NCI-H2171 treated with DMSO at 0.1 percent for 48 hours (cell line): ENCODE data around the gene FGR.

Experiments used
- DNase-seq: peaks from one replicate; lab custom pipeline; 2025; lab: John Stamatoyannopoulos, UW

The FGR gene

DNA sequence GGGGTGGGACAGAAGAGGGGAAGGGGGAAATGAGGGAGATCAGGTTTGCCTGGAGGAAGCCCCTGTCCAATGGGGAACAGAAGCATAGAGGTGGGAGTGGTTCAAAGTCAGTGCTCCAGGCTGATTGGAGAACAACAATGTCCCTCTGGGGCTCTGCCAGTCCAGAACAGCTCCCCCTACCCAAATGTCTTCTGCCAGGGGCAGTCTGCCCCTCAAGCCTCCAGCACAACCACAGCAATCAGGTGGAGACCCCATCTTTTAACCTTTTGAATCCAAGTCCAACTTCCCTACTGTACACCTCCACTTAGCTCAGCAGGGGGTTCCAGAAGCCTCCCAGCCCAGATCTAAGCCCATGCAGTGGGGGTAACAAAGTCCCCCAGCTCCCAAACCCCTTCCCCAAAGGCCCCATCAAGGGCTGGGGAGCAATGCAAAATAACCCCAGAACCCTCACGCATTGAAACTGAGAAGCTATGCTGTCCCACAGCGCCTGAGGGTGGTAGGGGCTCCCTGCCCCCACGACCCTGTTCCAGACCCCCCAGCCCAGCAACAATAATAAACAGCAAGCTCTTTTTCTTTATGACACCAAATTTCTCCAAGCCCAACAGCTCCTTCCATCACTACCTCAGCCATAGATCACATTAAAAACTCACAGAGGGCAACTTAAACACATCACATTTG, 34.3 kb downstream of the FGR start:
- DNase-seq: peak; percentile 93

DNA sequence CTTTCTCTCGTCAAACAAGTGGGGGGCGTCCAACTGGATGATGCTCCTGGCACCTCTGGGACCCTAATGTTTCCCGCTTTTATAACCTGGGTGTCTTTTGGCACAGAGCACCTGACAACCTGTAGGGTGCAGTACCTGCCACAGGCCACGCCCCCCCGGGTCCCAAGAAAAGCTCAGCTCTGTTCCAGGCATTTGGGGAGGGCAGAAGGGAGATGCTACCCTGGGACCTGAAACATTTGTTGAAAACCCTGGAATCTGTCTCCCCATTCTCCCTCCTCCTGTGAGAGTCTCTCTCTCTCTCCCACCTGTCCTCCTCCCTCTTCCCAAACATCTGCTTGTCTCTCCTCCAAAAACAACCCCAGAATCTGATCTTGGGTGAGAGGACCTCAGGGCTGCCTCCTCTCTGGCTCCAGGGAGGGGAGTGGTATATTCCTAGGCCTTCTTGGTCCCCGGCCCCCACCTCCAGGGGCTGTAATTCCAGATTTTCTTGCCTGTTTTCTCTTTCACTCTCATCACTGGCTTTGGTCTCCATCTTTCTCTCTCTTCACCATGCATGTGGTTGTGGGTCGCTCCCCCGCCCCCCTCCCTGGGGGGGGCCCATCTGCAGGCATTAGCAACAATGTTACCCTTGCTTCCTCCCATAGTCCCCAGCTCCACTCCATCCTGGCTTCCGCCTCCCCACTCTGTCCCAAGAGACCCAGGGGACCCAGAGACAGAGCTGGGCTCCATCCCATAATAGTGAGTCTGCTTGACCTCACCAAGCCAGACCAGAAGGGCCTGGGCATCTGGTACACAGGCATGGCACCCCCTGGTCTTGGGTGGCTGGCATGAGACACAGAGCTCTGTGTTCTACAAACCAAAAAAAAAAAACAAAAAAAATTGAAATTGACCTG, 35.1 kb downstream of the FGR start:
- peak; percentile 97 for DNase-seq

DNA sequence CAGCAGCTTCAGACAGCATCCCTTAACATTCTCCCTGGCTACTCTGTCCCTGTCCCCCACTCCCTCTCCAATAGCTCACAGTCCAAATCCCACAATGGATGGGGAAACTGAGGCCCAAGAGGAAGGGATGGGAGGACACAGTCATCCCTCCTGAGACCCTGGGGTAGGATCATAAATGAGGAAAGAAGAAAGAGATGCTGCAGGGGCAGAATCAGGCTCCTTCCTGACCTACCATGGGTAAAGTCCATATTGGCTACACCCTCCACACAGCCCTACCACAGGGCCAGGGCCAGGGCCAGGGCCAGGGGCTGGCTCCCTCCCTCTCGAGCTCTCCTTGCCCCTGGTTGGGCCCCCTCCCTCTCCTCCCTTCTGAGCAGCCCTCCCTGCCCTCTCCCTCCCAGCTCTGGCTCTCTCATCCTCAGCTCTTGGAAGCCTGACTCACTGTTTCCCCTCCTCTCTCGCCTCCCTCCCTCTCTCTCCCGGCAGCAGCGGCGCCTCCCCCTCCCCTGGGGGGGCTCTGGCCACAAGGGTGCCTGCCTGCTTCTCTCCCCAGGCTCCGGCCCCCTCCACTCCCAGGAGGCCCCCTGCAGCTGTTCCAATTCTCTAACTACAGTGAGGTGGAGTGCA, 36.0 kb downstream of the FGR start:
- peak; percentile 97 for DNase-seq

DNA sequence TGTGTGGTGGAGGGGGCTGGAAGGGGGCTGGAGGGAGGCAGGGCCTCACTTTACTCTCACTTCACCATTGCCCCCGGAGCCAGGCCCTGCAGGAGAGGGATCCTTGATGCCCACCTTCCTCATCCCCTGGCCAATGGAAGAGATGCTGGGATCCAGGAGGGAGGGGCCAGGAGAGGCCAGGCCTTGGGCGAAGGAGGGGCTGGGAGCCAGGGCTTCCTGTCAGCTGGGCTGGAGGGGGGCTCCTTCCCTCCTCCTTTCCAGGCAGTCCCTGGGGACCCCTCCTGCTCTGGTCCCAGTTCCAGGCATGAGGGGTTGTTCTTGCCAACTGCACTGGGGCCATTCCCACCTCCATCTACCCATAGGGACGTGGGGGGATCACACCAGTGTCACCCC, 36.7 kb downstream of the FGR start:
- peak; percentile 66 for DNase-seq

DNA sequence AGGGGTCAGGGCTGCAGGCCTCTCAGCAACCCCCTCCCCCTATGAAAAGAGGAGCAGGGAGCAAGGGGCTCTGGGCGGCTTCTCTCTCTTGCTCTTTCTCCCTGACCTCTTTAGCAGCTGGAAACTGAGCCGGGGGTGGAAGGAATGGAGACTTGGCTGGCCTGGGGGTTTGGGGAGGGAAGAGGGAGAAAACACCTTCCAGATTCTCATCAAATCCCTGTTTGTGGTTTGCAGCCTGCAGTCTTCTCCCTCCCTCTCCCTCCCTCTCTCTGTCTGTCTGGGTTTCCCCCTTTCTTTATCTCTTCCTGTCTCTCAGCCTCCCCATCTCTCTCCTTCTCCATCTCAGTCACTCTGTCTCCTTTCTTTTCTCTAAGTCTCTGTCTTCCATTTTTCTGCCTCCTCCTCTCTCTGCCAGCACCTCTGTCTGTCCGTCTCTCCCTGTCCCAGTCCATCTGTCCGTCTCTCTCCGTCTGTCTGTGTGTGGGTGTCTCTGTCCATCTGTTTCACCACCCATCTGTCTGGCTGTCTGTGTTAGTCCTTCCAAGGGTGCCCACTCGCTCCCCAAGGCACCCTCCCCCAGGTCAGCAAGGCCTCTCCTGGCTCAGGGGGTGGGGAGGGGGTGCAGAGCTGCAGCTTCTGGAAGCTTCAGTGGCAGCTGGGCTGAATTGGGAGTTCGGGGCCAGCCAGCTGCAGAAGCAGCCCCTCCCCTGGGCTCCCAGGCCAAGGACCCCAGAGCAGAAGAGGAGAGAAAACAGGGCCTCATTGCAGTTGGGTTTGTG, 37.3 kb downstream of the FGR start:
- no peak for DNase-seq

DNA sequence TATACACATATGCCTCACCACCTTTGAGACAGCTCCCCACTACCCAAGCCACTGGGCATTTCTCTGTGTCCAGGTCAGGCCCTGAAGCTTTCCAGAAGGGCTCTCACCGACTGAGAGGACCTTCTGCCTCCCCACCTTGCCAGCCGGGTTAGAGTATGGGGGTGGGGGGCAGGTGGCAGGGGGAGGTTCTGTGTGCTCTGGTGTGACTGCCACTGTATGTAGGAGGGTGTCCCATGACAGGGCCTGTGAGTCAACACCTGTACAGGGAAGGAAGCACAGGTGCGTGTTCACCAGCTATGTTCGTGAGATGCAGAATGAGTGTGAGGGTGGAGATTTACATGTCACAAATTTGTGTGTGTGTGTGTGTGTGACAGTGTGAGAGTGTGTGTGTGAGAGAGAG, 38.0 kb downstream of the FGR start:
- no peak for DNase-seq

DNA sequence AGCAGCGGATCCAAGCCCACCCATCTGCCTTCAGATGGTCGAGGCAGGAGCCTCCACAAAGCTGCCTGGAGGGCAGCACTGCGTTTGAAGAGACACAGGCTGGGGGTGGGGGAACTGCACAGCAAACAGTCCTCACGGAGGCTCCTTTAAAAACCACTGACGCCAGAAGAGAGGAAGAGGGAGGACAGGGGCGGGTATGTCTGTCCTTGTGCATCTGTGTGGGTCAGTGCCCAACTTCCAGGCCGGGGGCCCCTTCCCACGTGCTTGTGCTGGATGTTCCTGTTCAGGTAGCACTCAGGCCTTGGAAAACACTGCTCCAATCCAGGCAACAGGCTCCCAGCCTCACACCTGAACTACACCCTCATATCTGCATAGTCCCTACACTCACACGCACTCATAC, 38.7 kb downstream of the FGR start:
- DNase-seq: no peak

DNA sequence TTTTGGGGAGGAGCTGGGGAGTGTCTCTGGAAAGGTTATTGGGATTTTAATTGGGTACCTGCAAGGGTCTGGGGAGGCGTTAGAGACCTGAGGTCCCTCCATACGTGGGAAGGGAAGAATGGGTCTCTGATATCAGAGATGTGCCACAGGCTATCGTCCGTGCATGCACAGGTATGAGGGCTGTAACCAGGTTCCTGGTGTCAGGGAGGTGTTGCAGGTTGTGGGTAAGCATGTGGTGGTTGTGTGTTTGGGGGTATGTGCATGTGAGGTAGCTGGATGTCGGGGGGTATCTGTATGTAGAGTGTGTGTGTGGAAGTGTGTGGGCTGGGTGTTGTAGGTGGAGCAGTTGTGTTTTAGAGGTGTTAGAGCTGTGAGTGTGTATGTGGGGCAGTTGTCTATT, 39.4 kb downstream of the FGR start:
- no peak for DNase-seq

DNA sequence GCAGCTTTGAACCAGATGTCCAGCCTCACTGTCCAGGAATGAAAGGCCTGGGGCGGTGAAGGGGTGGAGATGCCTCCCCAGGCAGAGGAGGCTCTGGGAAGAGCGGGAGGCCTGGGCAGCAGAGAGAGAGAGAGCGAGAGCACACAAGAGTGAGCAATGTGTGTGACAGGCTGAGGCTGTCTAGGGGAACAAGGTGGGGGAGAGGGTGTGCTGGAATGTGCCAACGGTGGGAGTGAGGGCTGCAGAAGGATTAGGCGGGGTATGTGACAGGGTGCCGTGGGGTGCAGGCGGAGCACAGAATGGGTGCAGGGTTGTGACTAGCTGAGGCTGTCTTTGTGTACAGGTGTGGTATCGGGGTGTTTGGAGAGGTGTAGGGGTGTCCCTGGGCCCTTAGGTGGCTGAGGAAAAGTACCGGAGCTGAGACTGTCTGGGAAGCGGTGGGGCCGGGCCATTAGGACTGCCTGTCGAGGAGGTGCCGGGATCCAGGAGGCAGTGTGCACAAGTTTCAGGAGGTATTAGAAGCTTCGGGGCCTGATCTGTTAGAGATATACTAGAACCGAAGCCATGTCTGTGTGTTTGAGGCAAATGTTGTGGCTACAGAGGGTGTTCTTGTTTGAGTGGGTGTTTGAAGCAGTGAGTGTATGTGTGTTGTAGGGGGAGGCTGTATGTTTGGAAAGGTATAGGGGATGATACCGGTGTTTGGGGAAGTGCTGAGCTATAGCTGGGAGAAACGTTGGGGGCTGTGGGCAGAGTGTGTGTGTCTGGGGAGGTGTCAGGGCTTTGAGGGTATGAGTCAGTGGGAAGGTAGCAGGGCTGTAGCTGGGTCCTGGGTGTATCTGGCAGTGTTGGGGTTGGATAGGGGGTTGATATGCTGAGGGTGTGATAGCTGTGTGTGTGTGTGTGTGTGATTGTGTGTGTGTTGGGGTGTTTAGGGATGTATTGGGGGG, 40.1 kb downstream of the FGR start:
- no peak for DNase-seq

DNA sequence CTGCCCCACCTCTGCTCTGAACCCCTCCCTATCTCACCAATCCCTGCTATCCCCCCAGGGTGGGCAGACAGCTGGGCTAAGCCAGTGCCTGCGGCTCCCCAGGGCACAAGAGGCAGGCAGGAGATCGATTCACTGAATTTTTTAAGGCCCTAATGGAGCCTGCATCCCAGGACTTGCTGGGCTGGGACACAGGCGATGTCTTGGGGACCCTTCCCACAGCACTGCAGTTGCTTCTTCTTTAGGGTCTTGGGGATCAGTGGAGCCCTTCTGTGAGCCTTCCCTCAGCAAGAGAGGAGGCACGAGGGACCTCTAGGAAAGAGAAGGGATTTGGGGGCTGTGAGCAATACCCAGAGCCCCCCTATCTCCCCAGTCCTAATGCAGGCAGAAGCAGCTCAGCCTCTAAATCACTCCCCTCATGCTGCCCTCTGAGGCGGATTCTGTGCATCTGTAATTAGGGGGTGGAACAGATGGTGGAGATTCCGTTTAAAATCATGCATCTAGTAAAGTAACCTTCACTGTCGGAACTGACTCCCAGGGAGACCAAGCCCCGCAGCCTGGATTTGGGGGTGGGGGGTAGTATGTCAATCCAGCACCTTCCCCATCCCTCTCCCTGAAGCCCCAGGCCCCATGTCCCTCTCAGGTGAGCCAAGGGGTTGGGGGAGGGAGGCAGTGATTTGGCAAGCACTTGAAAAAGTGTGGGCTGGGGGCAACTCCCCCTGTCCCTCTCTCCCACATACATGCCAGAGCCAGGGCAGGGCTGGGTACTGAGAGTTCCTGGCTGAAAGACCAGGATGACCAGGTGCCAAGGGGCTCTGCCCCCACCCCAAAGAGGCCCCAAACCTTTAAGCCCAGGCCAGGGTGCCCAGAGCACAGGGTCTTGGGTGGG, 41.1 kb downstream of the FGR start:
- peak; percentile 69 for DNase-seq

DNA sequence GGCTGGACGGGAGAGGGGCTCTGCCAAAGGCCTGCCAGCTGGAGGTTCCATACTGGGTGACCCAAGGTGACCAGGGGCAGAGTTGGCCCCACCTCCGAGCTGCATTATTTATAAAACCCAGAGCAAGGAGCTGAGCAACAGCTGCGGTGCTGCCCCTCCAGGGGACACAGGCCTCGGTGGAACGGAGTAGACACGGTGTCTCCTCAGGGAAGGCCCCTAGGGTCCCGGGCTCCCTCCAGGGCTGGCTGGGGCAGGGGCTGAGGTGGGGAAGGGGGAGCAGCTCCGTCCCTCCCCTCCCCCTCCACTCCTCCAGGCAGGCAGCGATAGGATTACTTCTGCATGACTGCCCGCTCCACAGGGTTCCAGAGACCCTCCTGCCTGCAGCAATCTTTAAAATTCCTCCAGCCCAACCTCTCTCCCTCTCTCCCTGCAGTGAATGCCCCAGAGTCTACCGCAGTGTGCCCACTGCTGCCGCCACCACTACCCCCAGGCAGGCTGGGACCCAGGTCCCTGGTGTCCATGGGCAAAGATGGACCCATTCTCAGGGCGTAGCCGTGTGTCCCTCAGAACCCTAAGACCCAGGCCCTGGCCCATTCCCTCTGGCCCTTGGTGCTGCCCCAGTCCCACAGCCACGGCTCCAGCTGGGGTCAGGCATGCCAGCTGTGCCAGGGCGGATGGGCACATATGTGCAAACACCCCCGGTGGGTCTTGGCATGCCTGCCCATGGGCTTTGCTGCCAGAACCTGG, 41.9 kb downstream of the FGR start:
- peak; percentile 69 for DNase-seq

DNA sequence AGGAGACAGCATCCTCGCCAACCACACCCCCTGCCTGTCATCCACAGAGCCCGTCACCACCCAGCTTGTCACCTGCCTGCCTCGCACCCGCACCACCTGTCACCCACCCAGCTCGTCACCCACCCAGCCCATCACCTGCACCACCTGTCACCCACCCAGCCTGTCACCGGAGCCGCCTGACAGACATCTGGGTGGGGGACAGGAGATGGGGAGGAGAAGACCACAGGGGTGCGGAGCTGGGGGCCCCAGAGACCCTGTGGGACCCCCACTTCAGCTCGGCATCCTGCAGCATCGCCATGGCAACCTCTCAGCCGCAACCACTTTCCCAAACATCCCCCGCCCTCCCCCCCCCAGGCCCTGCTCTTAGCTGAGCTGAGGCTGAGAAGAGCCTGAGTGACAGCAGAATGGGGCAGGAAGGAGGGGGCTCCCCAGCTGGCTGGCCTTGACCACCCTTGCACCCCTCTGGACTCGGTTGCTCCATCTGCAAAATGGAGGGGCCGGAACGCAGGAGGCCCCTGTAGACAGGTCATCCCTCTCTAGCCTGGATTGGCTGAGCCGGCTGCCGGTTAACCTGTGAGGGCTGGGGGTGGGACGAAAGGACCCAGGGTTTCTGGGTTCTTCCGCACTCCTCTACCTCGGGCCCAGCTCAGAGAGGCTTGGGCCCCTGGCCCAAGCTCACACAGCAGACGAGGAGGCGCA, 42.6 kb downstream of the FGR start:
- peak; percentile 96 for DNase-seq

DNA sequence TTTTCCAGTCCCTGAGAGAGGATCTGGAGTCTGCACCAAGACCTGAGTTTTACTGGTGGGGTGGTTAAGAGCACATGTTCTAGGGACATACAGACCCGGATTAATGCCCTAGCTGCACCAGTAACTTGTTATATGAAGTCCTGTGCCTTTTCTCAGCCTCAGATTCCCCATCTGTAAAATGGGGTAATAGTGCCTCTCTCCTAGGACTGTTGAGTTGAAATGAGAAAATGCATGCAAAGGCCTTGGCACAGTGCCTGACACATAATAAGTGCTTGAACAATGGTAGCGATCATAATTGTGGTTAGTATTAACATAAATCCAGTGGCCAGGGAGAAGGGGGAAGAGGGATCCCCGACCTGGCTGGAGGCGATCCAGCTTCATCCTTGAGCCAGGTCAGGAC, 43.4 kb downstream of the FGR start:
- DNase-seq: no peak

DNA sequence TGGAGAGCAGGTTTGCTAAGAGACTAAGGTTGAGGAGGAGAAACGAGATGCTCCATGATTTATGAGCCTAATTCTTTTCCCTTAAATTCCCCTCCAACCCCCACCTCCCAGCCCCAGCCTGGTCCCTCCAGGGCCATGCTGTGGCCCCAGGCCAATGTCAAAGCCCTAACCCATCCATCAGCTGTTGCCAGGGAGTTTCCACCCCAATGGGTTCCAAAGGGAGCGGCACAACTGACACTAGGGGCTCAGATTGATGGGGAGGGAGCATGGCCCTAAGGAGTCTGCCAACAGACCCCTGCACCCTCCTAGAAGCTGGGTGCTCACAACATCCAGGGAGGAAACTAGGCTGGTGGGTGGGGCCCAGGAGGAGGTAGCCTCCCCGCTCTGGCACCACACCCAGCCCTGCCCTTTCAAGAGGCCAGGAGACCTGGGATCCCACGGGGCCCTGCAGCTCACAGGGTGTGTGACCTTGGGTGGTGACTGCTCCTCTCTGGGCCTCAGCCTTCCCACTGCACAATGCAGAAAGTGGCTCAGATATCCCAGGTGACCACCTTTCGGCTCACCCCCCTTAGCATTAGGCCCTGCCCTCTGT, 44.0 kb downstream of the FGR start:
- no peak for DNase-seq

DNA sequence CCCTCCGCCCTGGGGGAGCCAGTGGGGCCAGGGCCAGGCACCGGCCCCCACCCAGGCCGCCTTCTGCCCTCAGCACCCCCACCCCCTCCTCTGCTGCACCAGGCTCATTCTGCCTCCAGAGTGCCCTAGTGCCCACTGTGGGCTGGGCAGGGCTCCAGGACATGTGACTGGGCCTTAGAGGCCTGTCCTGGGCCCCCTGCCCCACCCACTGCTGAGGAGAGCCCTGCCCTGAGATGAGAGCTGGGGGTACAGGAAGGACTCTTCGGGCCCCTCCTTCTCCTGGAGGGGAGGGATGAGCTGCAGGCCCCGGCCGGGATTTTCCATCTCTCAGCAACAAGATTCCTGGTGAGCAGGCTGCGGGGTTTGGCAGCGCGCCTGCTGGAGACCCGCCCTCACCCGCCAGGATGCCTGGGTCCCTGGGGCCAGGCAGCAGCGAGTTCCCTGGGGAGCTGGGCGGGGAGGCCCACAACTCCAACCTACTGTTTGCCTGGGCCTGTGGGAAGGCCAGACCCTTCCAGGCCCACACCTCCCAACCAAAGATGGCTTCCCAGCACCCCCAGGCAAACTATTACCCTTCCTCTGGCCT, 45.1 kb downstream of the FGR start:
- DNase-seq: peak; percentile 79

DNA sequence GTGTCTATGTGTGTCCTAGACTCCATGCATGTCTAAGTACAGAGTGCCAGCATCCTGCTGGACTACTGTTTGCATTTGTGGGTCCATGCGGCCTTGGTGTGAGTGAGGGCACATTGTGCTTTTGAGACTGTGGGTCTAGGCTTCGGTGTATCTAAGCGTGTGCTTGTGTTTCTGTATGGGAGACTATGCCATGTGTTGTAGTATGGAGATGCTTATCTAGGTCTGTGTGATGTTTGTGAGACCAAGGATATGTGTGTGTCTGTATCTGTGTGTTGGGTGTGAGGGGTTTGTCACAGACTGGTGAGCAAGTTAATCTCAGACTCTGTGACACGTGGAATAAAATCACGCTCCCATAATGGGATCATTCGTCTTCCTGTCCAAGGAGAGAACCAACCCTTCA, 45.5 kb downstream of the FGR start:
- DNase-seq: no peak

DNA sequence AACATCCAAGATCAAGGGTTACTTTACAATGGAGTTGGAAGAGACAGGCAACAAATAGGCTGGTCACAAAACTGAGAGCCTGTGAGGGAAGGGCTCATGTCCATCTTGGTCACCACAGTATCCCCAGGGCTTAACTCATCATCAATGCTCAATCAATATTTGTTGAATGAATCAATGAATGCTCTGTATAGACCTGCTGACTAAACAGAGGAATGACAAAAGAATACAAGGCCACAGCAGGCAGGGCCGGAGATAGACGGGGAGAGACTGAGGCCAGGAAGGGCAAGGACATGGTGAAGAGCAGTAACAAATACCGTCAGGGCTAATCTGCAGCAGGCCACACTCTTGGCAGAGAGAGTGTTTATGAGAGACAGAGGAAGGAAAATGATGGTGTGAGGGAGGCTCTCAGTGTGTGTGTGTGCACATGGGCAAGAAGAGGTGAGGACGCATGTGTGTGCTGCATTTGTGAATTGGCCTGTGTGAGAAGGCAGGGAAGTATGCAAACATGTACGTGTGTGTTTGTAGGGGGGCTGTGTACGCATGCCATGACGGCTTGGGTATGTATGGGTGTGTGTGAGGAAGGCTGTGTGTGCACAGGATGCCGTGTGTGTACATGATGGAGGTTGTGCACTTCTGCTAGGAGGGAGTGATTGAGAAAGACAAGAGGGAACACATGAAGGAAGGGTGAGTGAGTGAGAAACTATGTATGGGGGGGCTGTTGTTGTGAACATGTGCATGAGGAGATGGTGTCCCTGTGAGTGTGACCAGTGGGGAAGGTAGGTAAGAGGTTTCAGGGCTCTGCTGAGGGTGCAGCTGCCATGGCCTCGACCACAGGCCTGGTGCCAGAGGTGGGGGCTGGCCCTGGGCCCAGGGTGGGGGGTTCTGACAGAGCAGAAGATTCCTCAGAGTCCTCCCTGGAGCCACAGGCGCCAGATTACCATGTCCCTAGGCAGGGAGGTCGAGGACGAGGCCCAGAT, 46.4 kb downstream of the FGR start:
- DNase-seq: no peak
